B cell (primary cell): Measurements from ENCODE around the gene PTPRN2. TPM values are rescaled to one million over a fixed set of nuclear protein-coding genes. Genes with fewer than 3 reads are reported as not detected.

Source experiments
- ATAC-seq: fragments of 200-7000 bp; cut with Tn5 transposase; one replicate; pipeline ENCODE4 v1.10.0; 2021; ENCODE audit warnings: low read depth, mild to moderate bottlenecking, moderate number of reproducible peaks, moderate library complexity
- CTCF ChIA-PET: fragments of 350-600 bp; sonication (Branson Sonifier 250); formaldehyde crosslinking; loops from one replicate; lab custom pipeline; 2021; ENCODE audit warnings: antibody characterized with exemption, inconsistent platforms; lab: Charles Lee
- POLR2A ChIA-PET: fragments of 350-600 bp; sonication (Branson Sonifier 250); formaldehyde crosslinking; loops from one replicate; lab custom pipeline; 2021; ENCODE audit warnings: antibody characterized with exemption; lab: Charles Lee
- DNase-seq: peaks from one replicate; pipeline ENCODE4 v3.0.0; 2013
- H2AFZ ChIP-seq: 2 replicates; pipeline ENCODE4 v1.6.1; 2012; ENCODE audit warnings: mild to moderate bottlenecking, low read depth, low read length; ENCODE audit not compliant: insufficient read depth, poor library complexity, severe bottlenecking
- H3K27ac ChIP-seq, 2 donors: 1 replicate in 1 of 2; 2 replicates in 1 of 2; pipeline ENCODE4 v1.5.1; 2012 to 2013; ENCODE audit warnings: low read length in 2 of 2, mild to moderate bottlenecking in 2 of 2, moderate library complexity in 1 of 2
- H3K27me3 ChIP-seq, 4 experiments: fragments of 200-600 bp in 1 of 4; sonication (generic) in 1 of 4; replicated peaks in 1 of 4; 1 replicate in 2 of 4; 2 replicates in 2 of 4; pipeline versions ENCODE4 v1.6.1 to v1.7.0; 2013 to 2016; ENCODE audit warnings: low read length in 3 of 4, mild to moderate bottlenecking in 2 of 4, mixed read lengths in 1 of 4, moderate library complexity in 1 of 4; ENCODE audit not compliant: insufficient read depth in 4 of 4, control insufficient read depth in 3 of 4; ENCODE audit errors: control extremely low read depth in 1 of 4
- H3K36me3 ChIP-seq, 2 experiments: replicated peaks in 1 of 2; 1 replicate in 1 of 2; 2 replicates in 1 of 2; pipeline versions ENCODE4 v1.6.1 to v1.7.1; 2013; ENCODE audit warnings: low read length in 1 of 2; ENCODE audit not compliant: insufficient read depth in 2 of 2, control insufficient read depth in 1 of 2; ENCODE audit errors: control extremely low read depth in 1 of 2, extremely low read depth in 1 of 2
- H3K4me1 ChIP-seq, 2 donors: fragments of 200-600 bp in 1 of 2; sonication (generic) in 1 of 2; 1 replicate in 1 of 2; 2 replicates in 1 of 2; pipeline versions ENCODE4 v1.5.1 to v1.6.1; 2013 to 2017; ENCODE audit warnings: low read length in 2 of 2; ENCODE audit not compliant: control insufficient read depth in 2 of 2, insufficient read depth in 2 of 2
- H3K4me2 ChIP-seq: replicated peaks from 2 replicates; pipeline ENCODE3; 2012; ENCODE audit warnings: mild to moderate bottlenecking, low read depth, low read length; ENCODE audit not compliant: poor library complexity, severe bottlenecking
- H3K4me3 ChIP-seq, 5 experiments: fragments of 200-600 bp in 1 of 5; sonication (generic) in 1 of 5; 1 replicate in 3 of 5; 2 replicates in 2 of 5; pipeline versions ENCODE4 v1.5.1 to v1.7.0; 2011 to 2016; ENCODE audit warnings: low read length in 4 of 5, mild to moderate bottlenecking in 4 of 5, low read depth in 2 of 5, control low read depth in 1 of 5, moderate library complexity in 1 of 5; ENCODE audit not compliant: insufficient read depth in 1 of 5; ENCODE audit errors: control extremely low read depth in 1 of 5, extremely low read depth in 1 of 5
- H3K79me2 ChIP-seq: fragments of 200-600 bp; sonication (generic); one replicate; pipeline ENCODE4 v1.6.0; 2016; ENCODE audit warnings: low read length; ENCODE audit not compliant: control insufficient read depth, insufficient read depth
- H3K9ac ChIP-seq: fragments of 200-600 bp; sonication (generic); 2 replicates; pipeline ENCODE4 v1.6.1; 2017; ENCODE audit warnings: mild to moderate bottlenecking, low read length, moderate library complexity
- H3K9me3 ChIP-seq, 3 donors: one replicate each; pipeline versions ENCODE4 v1.6.1 to v1.7.1; 2013; ENCODE audit warnings: low read length in 2 of 3; ENCODE audit not compliant: control insufficient read depth in 2 of 3, insufficient read depth in 1 of 3; ENCODE audit errors: control extremely low read depth in 1 of 3
- H4K20me1 ChIP-seq: 2 replicates; pipeline ENCODE4 v1.6.0; 2012; ENCODE audit warnings: mild to moderate bottlenecking, low read length; ENCODE audit not compliant: insufficient read depth, control insufficient read depth, poor library complexity, severe bottlenecking
- H3K27ac Mint-ChIP-seq: one replicate; pipeline ENCODE4 v1.8.0; 2021; ENCODE audit warnings: mixed read lengths
- H3K27me3 Mint-ChIP-seq: one replicate; pipeline ENCODE4 v1.8.0; 2021; ENCODE audit warnings: mixed read lengths
- H3K4me1 Mint-ChIP-seq: one replicate; pipeline ENCODE4 v1.8.0; 2021; ENCODE audit warnings: mixed read lengths
- H3K4me3 Mint-ChIP-seq: one replicate; pipeline ENCODE4 v1.8.0; 2021; ENCODE audit warnings: mixed read lengths
- H3K9me3 Mint-ChIP-seq: one replicate; pipeline ENCODE4 v1.8.0; 2022; ENCODE audit warnings: mixed read lengths; ENCODE audit not compliant: insufficient read depth
- CTCF ChIP-seq: fragments of 200-600 bp; IDR thresholded peaks from one replicate; pipeline ENCODE4 v1.8.0; 2022; ENCODE audit warnings: antibody characterized with exemption, mild to moderate bottlenecking
- EZH2 ChIP-seq: IDR thresholded peaks from 2 replicates; pipeline ENCODE4 v1.6.1; 2012; ENCODE audit warnings: borderline replicate concordance, low read depth, mild to moderate bottlenecking, moderate library complexity, low read length; ENCODE audit not compliant: insufficient read depth, poor library complexity, severe bottlenecking
- whole genome bisulfite sequencing: methylation state at CpG from one replicate; pipeline ENCODE4 v1.1.5; 2013; ENCODE audit warnings: missing lambda C conversion rate; ENCODE audit not compliant: insufficient coverage; 5-methylcytosine and 5-hydroxymethylcytosine counted together
- intact Hi-C: fragments of 100-400 bp; cut with micrococcal nuclease; formaldehyde crosslinking; loops from one replicate; pipeline ENCODE4 v1.10.0; 2022
- polyA plus RNA-seq: library from polyadenylated mRNA; depleted of rRNA; stranded (reverse); fragments of >200 nt; gene quantifications from 2 replicates; pipeline ENCODE4 v1.2.3, GENCODE V29; 2012
- total RNA-seq, 2 donors: library from RNA; stranded (reverse); fragments of 120-200 nt in 1 of 2; gene quantifications; 1 replicate in 1 of 2; 2 replicates in 1 of 2; pipeline versions ENCODE4 v1.2.3 to v1.2.4, GENCODE V29; 2013 to 2022

PTPRN2 gene
- total and polyA plus RNA-seq, 2 donors (not counting 1 experiment from before 2014, with no cell fraction given): 2.0 to 5.0 TPM

- no peak for DNase-seq
- 81% methylated on average over 31 of the region's 34 CpGs for WGBS
- H3K4me1 ChIP-seq: no peaks in the 10 kb centered on the region
- H3K79me2 ChIP-seq: no peaks in the 10 kb centered on the region
- ChIA-PET POLR2A (no interaction called here), CTCF (no interaction called here)
- H3K4me3 Mint-ChIP-seq: no peak overlapping the region
- H3K9me3 Mint-ChIP-seq: no peaks in the 10 kb centered on the region
- no peak for ATAC-seq
- no peak overlapping the region for H3K4me2 ChIP-seq
- H3K4me1 Mint-ChIP-seq: no peaks in the 10 kb centered on the region
- H3K9ac ChIP-seq: no peak overlapping the region
- no peak overlapping the region for H3K4me3 ChIP-seq
- no peaks in the 10 kb centered on the region for H3K27me3 Mint-ChIP-seq
- no peak overlapping the region for H2AFZ ChIP-seq
- no peak overlapping the region for H3K27ac ChIP-seq
- H3K27ac Mint-ChIP-seq: no peak overlapping the region
- TF ChIP-seq CTCF (no peak), EZH2 (no peak)
- no peaks in the 10 kb centered on the region for H4K20me1 ChIP-seq
- intact Hi-C loops: no loop called here
- no peaks in the 10 kb centered on the region for H3K27me3 ChIP-seq
- no peaks in the 10 kb centered on the region for H3K36me3 ChIP-seq
- H3K9me3 ChIP-seq: peaks cover 0 to 52% (median 0%) of the 10 kb centered on the region in 3 donors
Measured at GRCh38 chr7:158252837-158253669, 334.6 kb downstream of the PTPRN2 start.

- no peaks in the 10 kb centered on the region for H3K36me3 ChIP-seq
- Mint-ChIP-seq H3K9me3 (no peaks in the 10 kb centered on the region), H3K4me3 (no peak overlapping the region), H3K4me1 (no peaks in the 10 kb centered on the region), H3K27me3 (no peaks in the 10 kb centered on the region), H3K27ac (no peak overlapping the region)
- TF ChIP-seq CTCF (no peak), EZH2 (no peak)
- H3K9me3 ChIP-seq: peaks cover 0 to 52% (median 0%) of the 10 kb centered on the region in 3 donors
- H3K4me1 ChIP-seq: no peaks in the 10 kb centered on the region
- WGBS: 89% methylated on average over 21 of the region's 23 CpGs
- H3K9ac ChIP-seq: no peak overlapping the region
- no peak overlapping the region for H3K27ac ChIP-seq
- no peak overlapping the region for H2AFZ ChIP-seq
- CTCF ChIA-PET: no interaction called here
- H3K4me3 ChIP-seq: no peak overlapping the region
- no peaks in the 10 kb centered on the region for H4K20me1 ChIP-seq
- no peaks in the 10 kb centered on the region for H3K27me3 ChIP-seq
- DNase-seq: no peak
- POLR2A ChIA-PET: no interaction called here
- no peak for ATAC-seq
- no peaks in the 10 kb centered on the region for H3K79me2 ChIP-seq
- no peak overlapping the region for H3K4me2 ChIP-seq
- intact Hi-C loops: no loop called here
Measured at GRCh38 chr7:158252081-158252836, 335.4 kb downstream of the PTPRN2 start.
